NOMO-1 treated with DMSO at 0.1 percent for 48 hours (cell line): ENCODE results near the gene RAC3.

Experiments used
- DNase-seq: peaks from one replicate; lab custom pipeline; 2025; ENCODE audit not compliant: unreplicated experiment; lab: John Stamatoyannopoulos, UW

The RAC3 gene

GRCh38 chr17:81998691-81999438 is 32.6 kb upstream of the RAC3 start:
- DNase-seq: no peak

- no peak for DNase-seq
Observed at GRCh38 chr17:81999587-81999975, 31.9 kb upstream of the RAC3 start.

GRCh38 chr17:81999976-82000802 is 31.3 kb upstream of the RAC3 start:
- no peak for DNase-seq

DNA sequence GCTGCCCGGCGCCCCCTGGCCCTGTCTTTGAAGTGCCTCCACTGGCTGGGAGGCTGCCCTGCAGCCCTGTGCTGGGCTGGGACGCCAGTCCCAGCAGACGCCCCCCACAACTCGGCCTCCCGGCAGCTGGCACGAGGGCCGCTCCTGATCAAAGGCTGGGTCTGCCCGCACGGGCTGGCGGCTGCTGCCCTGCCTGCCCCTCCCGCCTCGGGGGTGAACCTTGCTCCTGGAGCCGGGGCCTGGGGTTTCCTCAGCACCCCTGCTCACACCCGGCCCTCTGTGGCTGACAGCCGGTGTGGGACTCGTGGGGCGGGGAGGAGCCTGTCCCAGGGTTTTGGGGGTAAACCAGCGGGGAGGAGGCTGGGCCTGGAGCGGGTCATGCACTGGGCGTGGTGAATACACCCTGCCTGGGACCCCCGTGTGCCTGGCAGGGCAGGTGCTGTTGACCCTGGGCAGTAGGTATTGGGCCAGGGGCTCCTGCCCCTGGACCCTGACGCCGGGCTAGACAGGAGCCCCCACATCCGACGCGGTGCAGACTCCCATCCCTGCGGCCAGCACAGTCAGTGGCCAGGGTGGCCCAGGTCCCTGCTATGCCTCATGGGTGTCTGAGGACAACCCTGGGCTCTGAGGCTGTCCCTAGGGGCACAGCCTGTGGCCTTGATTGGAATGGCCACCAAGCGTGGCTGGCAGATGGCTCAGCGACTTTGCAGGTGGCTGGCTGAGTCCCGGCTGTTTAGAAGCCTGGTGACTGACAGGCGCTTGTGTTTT is 30.5 kb upstream of the RAC3 start:
- no peak for DNase-seq

DNA sequence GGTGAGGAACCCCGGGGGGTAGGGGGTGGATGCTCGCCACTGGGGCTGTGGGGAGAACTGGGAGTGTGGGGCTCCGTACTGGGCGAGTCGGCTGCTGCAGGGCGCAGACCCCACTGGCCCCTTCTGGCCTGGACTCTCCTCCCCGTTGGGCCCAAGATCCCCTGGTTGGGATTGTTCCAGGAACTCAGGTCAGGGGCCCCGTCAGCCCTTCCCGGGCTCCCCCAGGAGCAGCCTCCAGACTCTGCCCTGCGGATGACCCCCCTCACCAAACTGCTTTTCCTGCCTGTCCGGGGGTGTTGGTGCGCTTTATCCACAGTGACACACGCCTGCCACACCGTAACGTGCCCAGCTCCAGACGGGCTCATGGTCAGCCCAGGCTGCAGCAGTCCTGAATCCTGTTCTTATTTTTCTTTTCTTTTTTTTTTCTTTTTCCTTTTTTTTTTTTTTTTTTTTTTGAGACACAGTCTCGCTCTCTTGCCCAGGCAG is 29.9 kb upstream of the RAC3 start:
- no peak for DNase-seq

- no peak for DNase-seq
Observed at GRCh38 chr17:82003411-82004381, 27.8 kb upstream of the RAC3 start.

DNA sequence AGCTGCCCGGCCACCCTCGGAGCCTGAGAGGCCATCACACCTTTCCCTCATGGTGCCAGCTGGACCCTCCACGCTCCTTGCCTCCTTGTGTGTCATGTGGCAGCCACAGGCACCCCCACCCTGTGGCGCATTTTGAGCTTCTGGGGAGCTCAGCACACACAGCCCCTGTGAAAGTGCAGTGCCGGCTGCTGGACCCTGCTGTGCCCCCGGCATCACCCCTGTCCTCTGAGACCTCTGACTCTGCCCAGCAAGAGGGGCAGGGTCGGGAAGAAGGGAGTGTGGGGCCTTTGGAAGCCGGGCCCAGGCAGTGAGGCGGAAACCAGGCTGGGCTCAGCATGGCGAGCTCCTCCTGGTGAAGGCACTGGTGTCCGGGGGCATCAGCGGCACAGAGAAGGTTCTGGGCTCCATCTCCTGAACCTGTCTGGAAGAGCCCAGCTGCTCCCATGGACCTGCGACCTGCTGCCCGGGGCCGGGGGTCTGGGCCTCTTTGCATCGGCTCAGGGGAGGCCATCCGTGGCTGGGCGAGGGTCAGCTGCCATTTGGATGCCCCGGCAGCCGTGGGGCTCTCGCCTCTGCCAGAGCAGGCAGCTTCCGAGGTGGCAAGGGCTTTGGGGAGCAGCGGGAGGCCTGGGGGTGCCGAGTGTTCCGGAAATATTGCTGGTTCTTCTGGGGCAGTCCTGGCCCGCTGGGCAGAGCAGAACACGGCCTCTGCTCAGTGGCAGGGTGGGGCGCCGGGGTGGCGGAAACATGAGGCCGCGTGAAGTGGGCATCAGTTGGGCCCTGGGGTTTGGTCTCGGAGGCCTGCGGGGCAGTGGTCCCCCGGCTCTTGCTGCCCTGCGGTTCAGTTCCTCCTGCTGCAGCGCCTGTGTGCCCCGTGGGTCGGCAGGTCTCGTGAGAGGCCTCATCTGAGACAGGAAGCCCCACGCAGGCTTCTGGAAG is 26.7 kb upstream of the RAC3 start:
- DNase-seq: no peak

DNA sequence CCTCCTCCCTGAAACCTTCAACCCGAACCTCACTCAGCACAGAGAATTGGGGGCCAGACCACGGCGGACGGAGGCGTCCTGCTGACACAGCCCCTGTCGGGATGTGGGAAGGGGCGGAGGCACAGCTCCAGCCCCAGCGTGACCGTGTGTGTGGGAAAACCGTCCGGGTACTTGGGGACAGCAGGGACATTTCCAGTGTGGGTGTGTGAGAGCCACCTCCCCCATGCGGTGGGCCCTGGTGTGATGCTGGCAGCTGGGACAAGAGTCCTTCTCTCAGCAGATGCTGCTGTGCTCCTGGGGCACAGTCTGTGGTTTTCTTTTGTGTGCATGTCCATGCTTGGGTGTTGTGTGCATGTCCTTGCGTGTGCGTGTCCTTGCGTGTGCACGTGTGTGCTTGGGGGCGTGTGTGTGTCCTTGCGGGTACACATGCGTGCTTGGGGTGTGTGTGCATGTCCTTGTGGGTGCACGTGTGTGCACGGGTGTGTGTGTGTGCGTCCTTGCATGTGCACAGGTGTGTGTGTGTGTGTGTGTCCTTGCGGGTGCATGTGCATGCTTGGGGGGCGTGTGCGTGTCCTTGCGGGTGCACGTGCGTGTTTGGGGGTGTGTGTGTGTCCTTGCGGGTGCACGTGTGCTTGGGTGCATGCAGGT is 25.7 kb upstream of the RAC3 start:
- no peak for DNase-seq

GRCh38 chr17:82006468-82007227 is 24.8 kb upstream of the RAC3 start:
- no peak for DNase-seq

DNA sequence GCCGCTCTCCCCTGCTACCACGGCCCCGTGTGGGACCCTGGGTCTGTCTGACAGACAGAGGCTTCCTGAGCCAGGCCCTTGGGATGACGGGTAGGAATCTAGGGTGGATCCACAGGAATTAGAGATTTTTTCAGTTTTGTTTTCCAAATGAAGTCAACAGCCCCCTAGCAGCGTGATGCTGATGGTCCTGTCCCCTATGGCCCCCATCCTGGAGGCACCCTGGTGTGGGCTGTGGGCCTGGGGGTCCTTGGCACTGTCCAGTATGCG is 24.3 kb upstream of the RAC3 start:
- no peak for DNase-seq

DNA sequence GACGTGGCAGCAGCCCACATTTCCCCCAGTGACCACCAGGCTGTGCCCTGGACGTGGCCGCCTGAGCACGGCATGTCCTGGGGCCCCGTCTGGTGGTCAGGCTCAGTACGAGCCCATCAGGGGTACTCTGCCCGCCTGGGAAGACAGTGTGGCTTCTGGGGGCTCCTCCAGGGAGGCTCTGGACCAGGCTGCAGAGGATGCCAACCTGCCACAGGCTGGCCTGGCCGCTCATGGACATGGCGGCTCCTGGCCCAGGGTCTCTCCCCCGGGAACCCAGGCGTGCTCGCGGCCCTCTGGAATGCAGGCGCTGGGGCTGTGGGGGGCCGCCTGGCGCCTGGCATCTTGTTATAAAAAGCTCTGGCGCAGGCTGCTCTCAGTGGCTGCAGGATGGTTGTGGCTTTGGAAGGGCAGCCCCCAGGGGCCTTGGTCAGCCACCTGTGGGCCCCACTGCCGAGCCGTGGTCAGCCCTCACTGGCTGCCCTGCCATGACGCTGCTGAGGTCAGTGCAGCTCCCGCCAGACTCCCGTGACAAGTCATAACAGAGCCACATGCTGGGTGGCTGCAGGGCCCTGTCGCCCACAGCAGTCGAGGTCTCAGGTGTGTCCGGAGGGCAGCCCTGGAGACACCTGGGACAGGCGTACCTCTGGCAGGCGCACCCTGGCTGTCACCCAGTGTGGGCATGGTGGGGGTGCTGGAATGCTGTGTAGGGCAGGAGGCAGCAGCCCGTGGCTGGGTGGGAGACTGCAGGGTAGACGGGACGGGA is 23.8 kb upstream of the RAC3 start:
- DNase-seq: no peak

DNA sequence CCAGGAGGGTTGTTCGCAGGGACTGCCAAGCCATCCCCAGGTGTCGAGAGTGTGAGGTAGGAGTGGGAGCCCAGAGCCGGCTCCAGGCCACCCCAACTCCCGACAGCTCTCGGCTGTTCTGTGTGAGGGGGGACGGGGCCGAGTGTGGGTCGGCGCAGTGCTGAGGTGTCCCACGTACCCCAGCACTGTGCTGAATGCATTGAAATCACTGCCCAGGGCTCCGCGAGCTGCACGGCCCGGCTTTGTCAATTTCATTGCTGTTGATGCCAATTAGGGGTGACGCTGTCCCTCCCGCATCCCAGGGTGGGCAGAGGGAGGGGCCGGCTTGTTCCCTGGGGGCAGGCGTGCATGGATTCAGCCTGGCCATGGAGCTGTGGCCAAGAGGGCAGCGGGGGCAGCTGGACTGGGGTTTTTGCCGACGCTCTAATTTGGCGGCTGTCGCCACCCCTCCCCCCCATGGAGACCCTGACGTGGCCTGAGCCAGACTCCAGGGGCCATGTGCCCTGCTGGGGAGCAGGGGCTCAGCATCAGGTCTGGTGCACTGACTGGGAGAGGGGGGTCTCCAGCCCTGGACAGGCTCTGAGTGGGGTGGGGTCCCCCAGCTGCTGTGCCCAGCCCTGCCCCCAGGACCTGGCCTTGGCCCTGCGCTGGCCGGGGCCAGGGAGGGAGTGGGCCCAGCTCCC is 23.1 kb upstream of the RAC3 start:
- DNase-seq: no peak

GRCh38 chr17:82008941-82009405 is 22.5 kb upstream of the RAC3 start:
- no peak for DNase-seq

DNA sequence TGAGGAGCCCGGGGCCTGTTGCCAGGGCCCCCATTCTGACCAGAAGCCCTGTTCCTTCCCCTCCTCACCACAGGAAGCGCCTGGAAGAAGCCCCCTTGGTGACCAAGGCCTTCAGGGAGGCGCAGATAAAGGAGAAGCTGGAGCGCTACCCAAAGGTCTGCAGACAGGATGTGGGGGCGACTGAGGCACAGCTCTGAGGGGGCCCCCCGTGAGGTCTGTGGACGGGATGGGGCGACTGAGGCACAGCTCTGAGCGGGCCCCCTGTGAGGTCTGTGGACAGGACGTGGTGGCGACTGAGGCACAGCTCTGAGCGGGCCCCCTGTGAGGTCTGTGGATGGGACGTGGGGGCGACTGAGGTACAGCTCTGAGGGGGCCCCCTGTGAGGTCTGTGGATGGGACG is 22.1 kb upstream of the RAC3 start:
- DNase-seq: no peak

- no peak for DNase-seq
Observed at GRCh38 chr17:82010575-82011525, 20.6 kb upstream of the RAC3 start.
